NCI-H748 (cell line): Measurements from ENCODE around the gene APOB.

Experiments used
- DNase-seq: peaks from one replicate; lab custom pipeline; 2025; ENCODE audit not compliant: unreplicated experiment; lab: John Stamatoyannopoulos, UW

The APOB gene

GRCh38 chr2:21050164-21050563, 6.3 kb upstream of the APOB start:
- no peak for DNase-seq

- DNase-seq, result peak; percentile 38
Measured at GRCh38 chr2:21047141-21048009, 3.5 kb upstream of the APOB start.

GRCh38 chr2:21046506-21046905, 2.6 kb upstream of the APOB start:
- DNase-seq, result no peak

GRCh38 chr2:21044694-21045371, 960 bp upstream of the APOB start:
- no peak for DNase-seq

GRCh38 chr2:21042958-21043743, 722 bp downstream of the APOB start:
- DNase-seq, result peak; percentile 50

GRCh38 chr2:21042708-21042957, 1.2 kb downstream of the APOB start:
- no peak for DNase-seq

GRCh38 chr2:21041943-21042707, 1.7 kb downstream of the APOB start:
- DNase-seq, result no peak

GRCh38 chr2:21041462-21041861, 2.4 kb downstream of the APOB start:
- DNase-seq, result no peak

- no peak for DNase-seq
Measured at GRCh38 chr2:21040468-21041377, 3.1 kb downstream of the APOB start.

GRCh38 chr2:21039979-21040467, 3.9 kb downstream of the APOB start:
- no peak for DNase-seq

GRCh38 chr2:21039080-21039556, 4.8 kb downstream of the APOB start:
- DNase-seq, result no peak

- DNase-seq, result peak; percentile 18
Measured at GRCh38 chr2:21038403-21039073, 5.3 kb downstream of the APOB start.

GRCh38 chr2:21037671-21038108, 6.2 kb downstream of the APOB start:
- no peak for DNase-seq

- no peak for DNase-seq
Measured at GRCh38 chr2:21036708-21037670, 6.9 kb downstream of the APOB start.

GRCh38 chr2:21035974-21036707, 7.7 kb downstream of the APOB start:
- no peak for DNase-seq

- DNase-seq, result no peak
Measured at GRCh38 chr2:21035282-21035973, 8.4 kb downstream of the APOB start.

GRCh38 chr2:21034972-21035279, 8.9 kb downstream of the APOB start:
- no peak for DNase-seq
